Measurements from ENCODE around the gene PLXNA4. TPM values are rescaled to one million over a fixed set of nuclear protein-coding genes. Genes with fewer than 3 reads are reported as not detected.

Gene PLXNA4
- total RNA-seq, 2 donors from 2014 or later, result 0.41 to 2.8 TPM

GRCh38 chr7:132234711-132235110 lies 341.6 kb downstream of the PLXNA4 start:
- H3K27ac ChIP-seq, result no peak overlapping the region
- intact Hi-C loops (cut with DNase I), result no loop called here
- H3K9me3 ChIP-seq, result no peaks in the 10 kb centered on the region
- H3K4me1 ChIP-seq (replicated peaks), result no peaks in the 10 kb centered on the region
- no peaks in the 10 kb centered on the region for H3K27me3 ChIP-seq (replicated peaks; ENCODE audit: insufficient read depth)
- no peak for TF ChIP-seq CTCF (IDR thresholded peaks at IDR 0.05)
- no peak for DNase-seq (ENCODE audit: low spot score)
- no peak overlapping the region for H3K4me3 ChIP-seq
- no peaks in the 10 kb centered on the region for H3K36me3 ChIP-seq

GRCh38 chr7:132232406-132232805 lies 343.9 kb downstream of the PLXNA4 start:
- Histone ChIP-seq H3K4me3 (no peak overlapping the region), H3K27ac (no peak overlapping the region), H3K27me3 (replicated peaks; ENCODE audit: insufficient read depth) (no peaks in the 10 kb centered on the region), H3K36me3 (no peaks in the 10 kb centered on the region), H3K4me1 (replicated peaks) (no peaks in the 10 kb centered on the region), H3K9me3 (no peaks in the 10 kb centered on the region)
- WGBS, result 88% methylated on average over 3 of the region's 3 CpGs
- TF ChIP-seq POLR2A (IDR thresholded peaks at IDR 0.05) (no peak), POLR2AphosphoS5 (IDR thresholded peaks at IDR 0.05) (no peak), CTCF (IDR thresholded peaks at IDR 0.05) (no peak)
- DNase-seq (ENCODE audit: low spot score), result no peak
- intact Hi-C loops (cut with DNase I), result no loop called here

DNA sequence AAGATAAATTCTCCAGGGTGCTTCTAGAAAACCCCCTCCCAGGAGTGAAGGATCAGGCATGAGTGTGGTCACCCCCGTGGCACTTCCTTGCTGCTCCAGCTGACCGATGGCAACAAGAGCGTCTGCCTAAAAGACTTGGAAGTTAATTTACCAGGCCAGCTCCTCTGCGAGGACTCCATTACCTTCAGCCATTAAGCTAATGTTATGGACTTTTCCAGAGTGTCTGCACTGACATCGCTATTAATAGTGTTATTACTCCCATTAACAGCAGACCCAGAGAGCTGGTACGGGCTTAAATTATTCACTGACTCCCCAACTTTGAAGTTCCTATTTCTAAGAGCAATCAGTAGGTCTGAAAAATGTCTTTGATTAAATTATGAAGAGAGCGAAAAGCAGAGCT lies 345.8 kb downstream of the PLXNA4 start:
- WGBS, result 82% methylated on average over 7 of the region's 7 CpGs
- Histone ChIP-seq H3K27me3 (replicated peaks; ENCODE audit: insufficient read depth) (no peaks in the 10 kb centered on the region), H3K4me3 (no peak overlapping the region), H3K36me3 (no peaks in the 10 kb centered on the region), H3K9me3 (no peaks in the 10 kb centered on the region), H3K27ac (no peak overlapping the region), H3K4me1 (replicated peaks) (no peaks in the 10 kb centered on the region)
- no peak for DNase-seq (ENCODE audit: low spot score)
- TF ChIP-seq POLR2A (IDR thresholded peaks at IDR 0.05), result no peak
- no peak for TF ChIP-seq POLR2AphosphoS5 (IDR thresholded peaks at IDR 0.05)
- no peak for TF ChIP-seq CTCF (IDR thresholded peaks at IDR 0.05)
- intact Hi-C loops (cut with DNase I), result no loop called here

DNA sequence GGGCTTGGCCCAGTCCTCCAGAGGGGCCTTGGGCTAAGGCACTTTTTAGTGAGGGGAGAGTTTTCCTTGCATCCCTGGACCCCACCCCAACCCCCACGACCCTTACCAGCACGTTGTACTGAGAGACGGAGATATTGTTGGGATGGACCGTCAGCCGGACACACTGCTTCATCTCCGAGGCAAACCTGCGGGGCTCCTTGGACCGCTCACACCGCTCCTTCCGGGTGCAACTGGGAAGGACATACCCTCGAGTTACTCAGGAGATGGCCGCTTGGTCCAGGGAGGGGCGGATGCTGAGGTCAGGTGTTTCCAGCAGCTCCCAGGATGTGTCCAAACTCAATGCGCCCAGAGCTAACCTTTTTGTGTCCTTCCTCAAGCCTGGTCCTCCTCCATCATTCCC lies 348.0 kb downstream of the PLXNA4 start:
- Histone ChIP-seq H3K27ac (no peak overlapping the region), H3K27me3 (replicated peaks; ENCODE audit: insufficient read depth) (no peaks in the 10 kb centered on the region), H3K4me3 (no peak overlapping the region), H3K9me3 (no peaks in the 10 kb centered on the region), H3K4me1 (replicated peaks) (peaks cover 7% of the 10 kb centered on the region), H3K36me3 (no peaks in the 10 kb centered on the region)
- no peak for DNase-seq (ENCODE audit: low spot score)
- WGBS, result 89% methylated on average over 14 of the region's 14 CpGs
- TF ChIP-seq POLR2A (IDR thresholded peaks at IDR 0.05) (no peak), CTCF (IDR thresholded peaks at IDR 0.05) (no peak), POLR2AphosphoS5 (IDR thresholded peaks at IDR 0.05) (no peak)
- intact Hi-C loops (cut with DNase I), result no loop called here

- 84% methylated on average over 3 of the region's 3 CpGs for WGBS
- Histone ChIP-seq H3K27ac (no peak overlapping the region), H3K9me3 (no peaks in the 10 kb centered on the region), H3K27me3 (replicated peaks; ENCODE audit: insufficient read depth) (no peaks in the 10 kb centered on the region), H3K36me3 (no peaks in the 10 kb centered on the region), H3K4me1 (replicated peaks) (peaks cover 7% of the 10 kb centered on the region), H3K4me3 (no peak overlapping the region)
- intact Hi-C loops (cut with DNase I), result no loop called here
- no peak for DNase-seq (ENCODE audit: low spot score)
- TF ChIP-seq CTCF (IDR thresholded peaks at IDR 0.05) (no peak), POLR2A (IDR thresholded peaks at IDR 0.05) (no peak)
Measured at GRCh38 chr7:132226957-132227290, 349.3 kb downstream of the PLXNA4 start.

Measured in prostate gland (tissue), 2 donors.